ENCODE results near the gene REXO2. TPM values are rescaled to one million over a fixed set of nuclear protein-coding genes. Genes with fewer than 3 reads are reported as not detected.

The REXO2 gene
- total and polyA plus RNA-seq, 2 donors from 2014 or later: 66.4 to 156 TPM

DNA sequence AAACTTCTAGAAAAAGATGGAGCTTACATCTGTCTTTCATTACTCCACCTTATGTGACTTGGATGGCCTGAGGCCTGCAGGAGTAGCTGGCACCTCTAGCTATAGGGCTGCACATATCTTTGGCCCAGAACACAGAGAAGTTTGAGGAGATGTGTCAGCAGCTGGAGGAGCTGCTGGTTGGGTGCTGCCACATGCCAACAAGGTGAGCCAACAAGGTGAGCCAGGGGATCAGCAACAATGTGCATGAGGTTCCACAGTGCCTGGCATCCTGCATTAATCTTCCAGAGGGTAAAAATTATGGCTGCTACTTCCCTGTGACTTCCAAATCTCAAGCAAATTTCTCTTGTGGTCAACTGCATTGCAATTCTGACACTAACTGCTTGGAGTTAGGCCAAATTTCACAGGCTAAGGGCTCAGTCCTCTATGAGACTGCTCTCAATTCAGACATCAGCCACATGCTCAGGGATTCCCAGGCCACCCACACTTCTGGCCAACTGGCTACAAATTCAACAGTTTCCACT is 22.8 kb upstream of the REXO2 start:
- H3K4me1 ChIP-seq (ENCODE audit: control insufficient read depth in 2 of 3, insufficient read depth in 2 of 3, low read depth in 1 of 3, low read length in 3 of 3): no peaks in the 10 kb centered on the region

DNA sequence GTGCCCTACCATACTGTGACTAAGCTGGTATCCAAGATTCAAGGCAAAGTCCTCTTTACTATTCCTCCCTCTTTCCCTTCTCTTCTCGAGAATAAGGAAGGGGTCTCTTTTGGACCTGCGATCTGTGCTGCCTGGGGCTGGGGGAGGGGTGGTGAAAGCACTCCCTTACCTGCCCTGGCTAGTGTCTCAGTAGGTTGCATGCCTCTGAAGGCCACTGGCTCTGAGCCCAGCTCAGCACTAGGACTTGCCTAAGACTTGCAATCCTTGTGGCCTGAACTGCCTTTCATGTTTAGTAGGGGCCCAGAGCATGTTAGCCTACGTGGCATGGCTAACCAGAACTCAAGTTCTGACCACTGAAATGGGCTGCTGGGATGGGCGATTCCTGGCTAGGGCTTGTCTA is 13.0 kb upstream of the REXO2 start:
- FAIRE-seq (no peak), DNase-seq (no peak)
- Histone ChIP-seq H3K4me3 (ENCODE audit: low read length in 3 of 3) (no peak overlapping the region), H3K4me1 (ENCODE audit: control insufficient read depth in 2 of 3, insufficient read depth in 2 of 3, low read depth in 1 of 3, low read length in 3 of 3) (no peaks in the 10 kb centered on the region), H3K9ac (ENCODE audit: low read length in 3 of 3) (no peak overlapping the region), H3K36me3 (ENCODE audit: control insufficient read depth in 2 of 3, insufficient read depth in 3 of 3, low read length in 3 of 3) (no peaks in the 10 kb centered on the region), H3K27ac (ENCODE audit: low read depth in 2 of 2, low read length in 2 of 2) (no peak overlapping the region), H3K9me3 (ENCODE audit: control insufficient read depth in 2 of 3, insufficient read depth in 1 of 3, low read length in 3 of 3) (no peaks in the 10 kb centered on the region), H3K27me3 (ENCODE audit: control insufficient read depth, insufficient read depth, low read length) (no peaks in the 10 kb centered on the region)
- intact Hi-C loops (cut with DNase I): no loop called here
- TF ChIP-seq CTCF (IDR thresholded peaks at IDR 0.05; ENCODE audit: borderline replicate concordance, extremely low read depth, insufficient read depth): no peak

More for the DNA sequence above, 22.8 kb upstream of the REXO2 start:
- no peak overlapping the region for H3K27ac ChIP-seq (ENCODE audit: low read depth in 2 of 2, low read length in 2 of 2)
- no peak overlapping the region for H3K4me3 ChIP-seq (ENCODE audit: low read length in 3 of 3)
- intact Hi-C loops (cut with DNase I): no loop called here
- DNase-seq: peak in 1 of 5 donors; percentile 19
- H3K9ac ChIP-seq (ENCODE audit: low read length in 3 of 3): no peak overlapping the region
- FAIRE-seq: no peak
- no peak for TF ChIP-seq CTCF (IDR thresholded peaks at IDR 0.05; ENCODE audit: borderline replicate concordance, extremely low read depth, insufficient read depth)
- H3K27me3 ChIP-seq (ENCODE audit: control insufficient read depth, insufficient read depth, low read length): no peaks in the 10 kb centered on the region
- H3K9me3 ChIP-seq (ENCODE audit: control insufficient read depth in 2 of 3, insufficient read depth in 1 of 3, low read length in 3 of 3): no peaks in the 10 kb centered on the region
- no peaks in the 10 kb centered on the region for H3K36me3 ChIP-seq (ENCODE audit: control insufficient read depth in 2 of 3, insufficient read depth in 3 of 3, low read length in 3 of 3)

DNA sequence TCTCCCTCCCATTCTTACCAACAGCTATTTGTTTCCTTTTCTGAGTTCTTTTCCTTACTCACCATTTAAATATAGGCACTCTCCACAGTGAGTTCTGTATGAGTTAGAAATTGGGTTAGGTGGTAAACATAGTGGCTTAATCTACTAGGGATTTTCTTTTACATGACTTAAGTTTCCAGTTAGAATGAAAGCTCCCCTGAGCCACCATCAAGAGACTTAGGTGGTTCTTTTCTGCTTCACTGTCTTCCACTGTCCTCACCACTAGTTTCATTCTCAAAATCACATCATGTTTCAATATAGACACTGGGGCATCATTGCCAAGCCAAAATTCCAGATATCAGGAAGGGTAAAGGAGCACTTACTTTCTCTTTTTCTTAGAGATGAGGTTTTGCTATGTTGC is 9.0 kb upstream of the REXO2 start:
- Histone ChIP-seq H3K9ac (ENCODE audit: low read length in 3 of 3) (no peak overlapping the region), H3K4me3 (ENCODE audit: low read length in 3 of 3) (no peak overlapping the region), H3K27me3 (ENCODE audit: control insufficient read depth, insufficient read depth, low read length) (no peaks in the 10 kb centered on the region), H3K4me1 (ENCODE audit: control insufficient read depth in 2 of 3, insufficient read depth in 2 of 3, low read depth in 1 of 3, low read length in 3 of 3) (no peaks in the 10 kb centered on the region), H3K36me3 (ENCODE audit: control insufficient read depth in 2 of 3, insufficient read depth in 3 of 3, low read length in 3 of 3) (no peaks in the 10 kb centered on the region), H3K27ac (ENCODE audit: low read depth in 2 of 2, low read length in 2 of 2) (no peak overlapping the region), H3K9me3 (ENCODE audit: control insufficient read depth in 2 of 3, insufficient read depth in 1 of 3, low read length in 3 of 3) (no peaks in the 10 kb centered on the region)
- no peak for DNase-seq
- intact Hi-C loops (cut with DNase I): no loop called here
- no peak for TF ChIP-seq CTCF (IDR thresholded peaks at IDR 0.05; ENCODE audit: borderline replicate concordance, extremely low read depth, insufficient read depth)
- no peak for FAIRE-seq

DNA sequence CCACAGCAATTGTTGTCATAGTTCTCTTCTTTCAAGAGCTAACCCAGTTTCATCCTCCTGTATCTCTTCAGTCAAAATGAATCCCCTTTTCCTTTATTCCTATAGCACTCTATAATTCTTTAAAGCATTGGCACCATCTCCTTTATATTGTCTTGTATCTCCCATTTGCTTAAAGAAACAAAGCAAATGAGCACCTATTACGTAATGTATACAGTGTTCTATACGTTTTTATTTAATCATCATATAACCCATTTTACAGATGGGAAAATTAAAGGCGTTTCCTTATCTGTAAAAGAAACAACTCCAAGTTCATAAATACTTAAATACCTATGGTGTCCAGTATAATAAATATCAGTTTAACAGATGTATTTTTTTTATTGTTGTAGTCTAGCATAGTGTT is 6.4 kb upstream of the REXO2 start:
- FAIRE-seq: no peak
- no peak for TF ChIP-seq CTCF (IDR thresholded peaks at IDR 0.05; ENCODE audit: borderline replicate concordance, extremely low read depth, insufficient read depth)
- H3K4me3 ChIP-seq (ENCODE audit: low read length in 3 of 3): no peak overlapping the region
- H3K27ac ChIP-seq (ENCODE audit: low read depth in 2 of 2, low read length in 2 of 2): no peak overlapping the region
- H3K4me1 ChIP-seq (ENCODE audit: control insufficient read depth in 2 of 3, insufficient read depth in 2 of 3, low read depth in 1 of 3, low read length in 3 of 3): no peaks in the 10 kb centered on the region
- intact Hi-C loops (cut with DNase I): no loop called here
- no peaks in the 10 kb centered on the region for H3K36me3 ChIP-seq (ENCODE audit: control insufficient read depth in 2 of 3, insufficient read depth in 3 of 3, low read length in 3 of 3)
- no peaks in the 10 kb centered on the region for H3K9me3 ChIP-seq (ENCODE audit: control insufficient read depth in 2 of 3, insufficient read depth in 1 of 3, low read length in 3 of 3)
- no peaks in the 10 kb centered on the region for H3K27me3 ChIP-seq (ENCODE audit: control insufficient read depth, insufficient read depth, low read length)
- H3K9ac ChIP-seq (ENCODE audit: low read length in 3 of 3): no peak overlapping the region
- DNase-seq: no peak
